Kidney epithelial cell (primary cell): ENCODE data around the gene PC. TPM values are rescaled to one million over a fixed set of nuclear protein-coding genes. Genes with fewer than 3 reads are reported as not detected.

Experiments used
- DNase-seq: peaks from one replicate; pipeline ENCODE4 v3.0.0-alpha.2; 2010; ENCODE audit warnings: low read depth
- H3K27me3 ChIP-seq: 2 replicates; pipeline ENCODE4 v1.6.0; 2011; ENCODE audit warnings: low read length; ENCODE audit not compliant: control insufficient read depth, insufficient read depth
- H3K36me3 ChIP-seq: 2 replicates; pipeline ENCODE4 v1.5.1; 2011; ENCODE audit warnings: low read length; ENCODE audit not compliant: control insufficient read depth, insufficient read depth
- H3K4me3 ChIP-seq: 2 replicates; pipeline ENCODE4 v1.5.1; 2011; ENCODE audit warnings: low read depth, mild to moderate bottlenecking, control low read depth, low read length
- CTCF ChIP-seq: IDR thresholded peaks from 2 replicates; pipeline ENCODE4 v1.5.1; 2011; ENCODE audit warnings: mild to moderate bottlenecking, moderate library complexity, low read length, control low read depth, inconsistent platforms; ENCODE audit not compliant: insufficient read depth, poor library complexity, severe bottlenecking
- total RNA-seq: library from RNA; depleted of rRNA; stranded (reverse); fragments of >200 nt; gene quantifications from 2 replicates; pipeline ENCODE4 v1.2.3, GENCODE V29; 2015

PC gene
- total RNA-seq, 1 donor from 2014 or later = 10.1 TPM

- Histone ChIP-seq H3K27me3 (no peaks in the 10 kb centered on the region), H3K36me3 (no peaks in the 10 kb centered on the region), H3K4me3 (no peak overlapping the region)
- TF ChIP-seq CTCF = no peak
- no peak for DNase-seq
Observed at GRCh38 chr11:66852466-66853241, 105.5 kb downstream of the PC start.

DNA sequence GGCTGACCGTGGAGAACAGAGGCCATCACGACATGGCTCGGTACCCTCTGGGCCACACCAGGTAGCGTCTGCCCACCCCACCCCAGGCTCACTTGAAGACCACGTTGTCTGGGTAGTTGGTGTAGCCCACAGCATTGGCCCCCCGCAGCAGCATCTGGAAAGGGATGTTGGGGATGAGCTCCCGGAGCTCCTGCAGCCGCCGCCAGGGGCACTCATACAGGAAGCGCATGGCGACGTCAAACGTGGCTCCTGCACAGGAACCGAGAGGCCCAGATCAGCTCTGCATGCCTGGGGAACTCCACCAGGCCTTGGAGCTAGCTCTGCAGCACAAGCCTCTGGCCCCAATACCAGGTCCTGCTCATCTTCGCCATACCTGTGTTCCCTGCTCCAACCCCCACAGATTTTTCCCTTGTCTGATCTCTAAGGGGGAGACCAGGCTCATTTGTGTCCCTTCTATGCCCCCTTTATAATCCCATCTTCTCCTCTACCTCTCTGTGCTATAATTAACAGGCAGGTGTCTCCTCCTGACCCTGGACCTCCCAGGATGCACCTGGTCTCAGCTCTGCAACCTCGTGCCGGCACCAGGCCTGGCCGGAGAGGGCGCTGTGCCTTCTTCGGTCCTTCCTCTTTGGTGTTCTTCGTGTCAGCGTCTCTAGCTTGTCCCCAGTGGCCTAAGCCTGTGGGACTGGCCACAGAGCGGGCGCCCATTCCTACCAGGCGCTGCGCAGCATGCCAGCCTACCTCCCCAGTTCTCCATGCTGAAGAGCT, 106.3 kb downstream of the PC start:
- Histone ChIP-seq H3K36me3 (no peaks in the 10 kb centered on the region), H3K4me3 (no peak overlapping the region), H3K27me3 (no peaks in the 10 kb centered on the region)
- DNase-seq = no peak
- peak; percentile 6 for TF ChIP-seq CTCF

GRCh38 chr11:66851239-66851596, 107.0 kb downstream of the PC start:
- Histone ChIP-seq H3K27me3 (no peaks in the 10 kb centered on the region), H3K36me3 (peaks cover 1% of the 10 kb centered on the region), H3K4me3 (no peak overlapping the region)
- TF ChIP-seq CTCF = no peak
- DNase-seq = no peak

GRCh38 chr11:66850588-66851238, 107.5 kb downstream of the PC start:
- peaks cover 1% of the 10 kb centered on the region for H3K36me3 ChIP-seq
- H3K4me3 ChIP-seq = no peak overlapping the region
- H3K27me3 ChIP-seq = no peaks in the 10 kb centered on the region
- DNase-seq = no peak
- TF ChIP-seq CTCF = no peak

GRCh38 chr11:66850235-66850587, 108.0 kb downstream of the PC start:
- H3K36me3 ChIP-seq = peaks cover 1% of the 10 kb centered on the region
- TF ChIP-seq CTCF = no peak
- no peaks in the 10 kb centered on the region for H3K27me3 ChIP-seq
- no peak for DNase-seq
- no peak overlapping the region for H3K4me3 ChIP-seq
